Muscle of leg (tissue), 16 donors: ENCODE results near the gene YRDC. TPM values are rescaled to one million over a fixed set of nuclear protein-coding genes. Genes with fewer than 3 reads are reported as not detected.
A peak's percentile ranks its signal among the peaks of the same experiment; 100 is the strongest.

Source experiments
- DNase-seq: peaks from one replicate; pipeline ENCODE4 v3.0.0; 2013
- H3K27ac ChIP-seq: one replicate; pipeline ENCODE4 v1.5.1; 2013; ENCODE audit warnings: mild to moderate bottlenecking, low read length, control low read depth
- H3K27me3 ChIP-seq: one replicate; pipeline ENCODE4 v1.6.1; 2013; ENCODE audit warnings: low read length; ENCODE audit not compliant: control insufficient read depth, insufficient read depth
- H3K36me3 ChIP-seq: one replicate; pipeline ENCODE4 v1.6.1; 2013; ENCODE audit warnings: low read length; ENCODE audit not compliant: control insufficient read depth, insufficient read depth
- H3K4me1 ChIP-seq: one replicate; pipeline ENCODE4 v1.6.1; 2013; ENCODE audit warnings: low read length; ENCODE audit not compliant: control insufficient read depth, insufficient read depth
- H3K4me3 ChIP-seq: one replicate; pipeline ENCODE4 v1.5.1; 2013; ENCODE audit warnings: low read length, control low read depth
- H3K9me3 ChIP-seq: replicated peaks from 2 replicates; pipeline ENCODE4 v1.6.1; 2013; ENCODE audit warnings: low read depth, low read length; ENCODE audit not compliant: control insufficient read depth
- WGBS: methylation state at CpG from one replicate; pipeline ENCODE4 v1.1.5; 2013; ENCODE audit warnings: missing lambda C conversion rate; ENCODE audit not compliant: insufficient coverage; 5-methylcytosine and 5-hydroxymethylcytosine counted together
- long read RNA-seq, 11 donors: transcript quantifications; one replicate each; lab custom pipeline, GENCODE V29; 2026
- polyA plus RNA-seq, 8 donors: library from polyadenylated mRNA; unstranded; fragments of 120-200 nt; gene quantifications; one replicate each; pipeline versions ENCODE4 v1.2.1 to v1.2.3, GENCODE V29; 2013; ENCODE audit warnings: inconsistent platforms in 1 of 8, low replicate concordance in 1 of 8; ENCODE audit not compliant: insufficient read length in 8 of 8, insufficient read depth in 1 of 8
- total RNA-seq: library from RNA; stranded (reverse); fragments of 120-200 nt; gene quantifications from one replicate; pipeline ENCODE4 v1.2.4, GENCODE V29; 2013

The YRDC gene, protein sequence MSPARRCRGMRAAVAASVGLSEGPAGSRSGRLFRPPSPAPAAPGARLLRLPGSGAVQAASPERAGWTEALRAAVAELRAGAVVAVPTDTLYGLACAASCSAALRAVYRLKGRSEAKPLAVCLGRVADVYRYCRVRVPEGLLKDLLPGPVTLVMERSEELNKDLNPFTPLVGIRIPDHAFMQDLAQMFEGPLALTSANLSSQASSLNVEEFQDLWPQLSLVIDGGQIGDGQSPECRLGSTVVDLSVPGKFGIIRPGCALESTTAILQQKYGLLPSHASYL
- total RNA-seq: 6.7 TPM
- polyA plus RNA-seq: 1 to 10 TPM; 6.3 to 9.6 (median 7.5) TPM
- long read RNA-seq, donor 1, partial matches to known transcripts: 0 of 2 reads
- long read RNA-seq, donor 1, other reads (novel, unspliced or antisense): 0 of 2 reads
- long read RNA-seq, donor 2, partial matches to known transcripts: 0 of 2 reads
- long read RNA-seq, donor 2, other reads (novel, unspliced or antisense): 0 of 2 reads
- long read RNA-seq, donor 3, transcript YRDC-201 (5 exons, 1,826 nt): major isoform, 7 of 7 reads
- long read RNA-seq, donor 3, partial matches to known transcripts: 0 of 7 reads
- long read RNA-seq, donor 3, other reads (novel, unspliced or antisense): 0 of 7 reads
- long read RNA-seq, donor 4, transcript YRDC-201 (5 exons, 1,826 nt): major isoform, 6 of 6 reads
- long read RNA-seq, donor 4, partial matches to known transcripts: 0 of 6 reads
- long read RNA-seq, donor 4, other reads (novel, unspliced or antisense): 0 of 6 reads
- long read RNA-seq, donor 5, transcript YRDC-201 (5 exons, 1,826 nt): major isoform, 12 of 12 reads
- long read RNA-seq, donor 5, partial matches to known transcripts: 0 of 12 reads
- long read RNA-seq, donor 5, other reads (novel, unspliced or antisense): 0 of 12 reads
- long read RNA-seq, donor 6, transcript YRDC-201 (5 exons, 1,826 nt): major isoform, 8 of 8 reads
- long read RNA-seq, donor 6, partial matches to known transcripts: 0 of 8 reads
- long read RNA-seq, donor 6, other reads (novel, unspliced or antisense): 0 of 8 reads
- long read RNA-seq, donor 7, transcript YRDC-201 (5 exons, 1,826 nt): major isoform, 5 of 179 reads
- long read RNA-seq, donor 7, partial matches to known transcripts: 120 of 179 reads
- long read RNA-seq, donor 7, other reads (novel, unspliced or antisense): 54 of 179 reads
- long read RNA-seq, donor 8, partial matches to known transcripts: 0 of 3 reads
- long read RNA-seq, donor 8, other reads (novel, unspliced or antisense): 0 of 3 reads
- long read RNA-seq, donor 9, transcript YRDC-201 (5 exons, 1,826 nt): major isoform, 6 of 11 reads
- long read RNA-seq, donor 9, partial matches to known transcripts: 5 of 11 reads
- long read RNA-seq, donor 9, other reads (novel, unspliced or antisense): 0 of 11 reads
- long read RNA-seq, donor 10, transcript YRDC-201 (5 exons, 1,826 nt): major isoform, 12 of 20 reads
- long read RNA-seq, donor 10, partial matches to known transcripts: 8 of 20 reads
- long read RNA-seq, donor 10, other reads (novel, unspliced or antisense): 0 of 20 reads
- long read RNA-seq, donor 11, partial matches to known transcripts: 0 of 1 reads
- long read RNA-seq, donor 11, other reads (novel, unspliced or antisense): 0 of 1 reads

DNA sequence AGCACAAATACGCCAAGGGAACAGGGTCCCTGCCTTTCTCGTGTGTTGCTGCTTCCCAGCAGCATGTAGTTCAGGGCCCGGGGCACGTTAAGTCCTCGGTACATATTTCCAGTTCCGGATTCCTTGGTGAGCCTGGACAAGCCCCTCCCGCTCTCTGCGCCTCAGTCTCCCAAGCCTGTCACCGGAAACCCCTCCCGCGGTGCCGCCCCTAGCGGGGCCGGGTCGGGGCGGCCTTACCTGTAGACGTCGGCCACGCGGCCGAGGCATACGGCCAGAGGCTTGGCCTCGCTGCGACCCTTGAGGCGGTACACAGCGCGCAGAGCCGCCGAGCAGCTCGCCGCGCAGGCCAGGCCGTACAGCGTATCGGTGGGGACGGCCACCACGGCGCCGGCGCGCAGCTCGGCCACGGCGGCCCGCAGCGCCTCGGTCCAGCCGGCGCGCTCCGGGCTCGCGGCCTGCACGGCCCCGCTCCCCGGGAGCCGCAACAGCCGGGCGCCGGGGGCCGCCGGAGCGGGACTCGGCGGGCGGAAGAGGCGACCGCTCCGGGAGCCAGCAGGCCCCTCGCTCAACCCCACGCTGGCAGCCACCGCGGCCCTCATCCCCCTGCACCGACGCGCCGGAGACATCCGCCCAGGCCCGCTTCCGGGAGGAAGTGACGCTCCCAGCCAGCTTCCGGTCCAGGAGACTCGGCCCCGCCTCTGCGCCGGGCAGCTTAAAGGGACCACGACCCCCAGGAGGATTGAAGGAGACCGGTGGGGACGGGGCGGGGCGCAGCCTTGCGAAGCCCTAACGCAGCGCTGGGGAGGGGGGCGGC lies at the start of gene YRDC, which contains the start of gene C1orf122:
TSS of gene YRDC (minus strand) at position 654 of the 814 bp plus-strand sequence. CDS start at position 626, 28 bp downstream.
TSS of gene C1orf122 (plus strand) at position 236 of the 814 bp plus-strand sequence. CDS start 615 bp downstream, outside the sequence.
- peak; percentile 97 for DNase-seq
- H3K4me1 ChIP-seq: peaks cover 22% of the 10 kb centered on the region
- peaks cover 45% of the 10 kb centered on the region for H3K36me3 ChIP-seq
- no peaks in the 10 kb centered on the region for H3K27me3 ChIP-seq
- under 1% methylated on average over 95 of the region's 95 CpGs for WGBS
- H3K4me3 ChIP-seq: peak within 1 kb of the TSS; percentile 84
- H3K27ac ChIP-seq: peak within 1 kb of the TSS; percentile 94
- no peaks in the 10 kb centered on the region for H3K9me3 ChIP-seq

GRCh38 chr1:37854406-37854805 lies 46.4 kb upstream of the YRDC start:
- H3K27ac ChIP-seq: no peak overlapping the region
- no peak overlapping the region for H3K4me3 ChIP-seq
- no peak for DNase-seq
- no peaks in the 10 kb centered on the region for H3K9me3 ChIP-seq
- H3K4me1 ChIP-seq: peaks cover 4% of the 10 kb centered on the region
- H3K36me3 ChIP-seq: peaks cover 22% of the 10 kb centered on the region
- no peaks in the 10 kb centered on the region for H3K27me3 ChIP-seq
- 97% methylated on average over 4 of the region's 6 CpGs for WGBS

DNA sequence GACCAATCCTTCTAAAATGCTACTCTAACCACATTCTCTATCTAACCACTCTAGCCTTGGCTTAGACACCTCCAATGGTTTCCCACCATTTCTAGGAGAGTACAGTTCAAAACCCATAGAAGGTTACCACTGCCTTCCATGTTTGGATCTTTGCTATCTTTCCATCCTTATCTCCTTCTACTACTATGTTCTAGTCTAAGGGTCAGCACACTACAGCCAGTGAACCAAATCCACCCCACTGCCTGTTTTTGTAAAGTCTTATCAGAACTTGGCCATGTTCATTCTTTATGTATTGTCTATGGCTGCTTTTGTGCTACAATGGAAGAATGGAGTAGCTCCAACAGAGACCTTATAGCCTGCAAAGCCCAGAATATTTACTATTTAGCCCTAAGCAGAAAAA lies 45.1 kb upstream of the YRDC start:
- Histone ChIP-seq H3K9me3 (no peaks in the 10 kb centered on the region), H3K27me3 (no peaks in the 10 kb centered on the region), H3K36me3 (peaks cover 22% of the 10 kb centered on the region), H3K4me3 (no peak overlapping the region), H3K27ac (no peak overlapping the region), H3K4me1 (no peaks in the 10 kb centered on the region)
- no peak for DNase-seq

- DNase-seq: no peak
- Histone ChIP-seq H3K36me3 (peaks cover 15% of the 10 kb centered on the region), H3K4me3 (no peak overlapping the region), H3K27ac (no peak overlapping the region), H3K4me1 (no peaks in the 10 kb centered on the region), H3K27me3 (no peaks in the 10 kb centered on the region), H3K9me3 (no peaks in the 10 kb centered on the region)
- 84% methylated on average over 2 of the region's 2 CpGs for WGBS
Observed at GRCh38 chr1:37851782-37852210, 43.8 kb upstream of the YRDC start.

- no peak overlapping the region for H3K4me3 ChIP-seq
- H3K9me3 ChIP-seq: no peaks in the 10 kb centered on the region
- no peaks in the 10 kb centered on the region for H3K4me1 ChIP-seq
- peak overlapping the region; percentile 20 for H3K27ac ChIP-seq
- DNase-seq: no peak
- H3K36me3 ChIP-seq: peaks cover 15% of the 10 kb centered on the region
- no peaks in the 10 kb centered on the region for H3K27me3 ChIP-seq
Observed at GRCh38 chr1:37851262-37851661, 43.3 kb upstream of the YRDC start.

GRCh38 chr1:37850352-37850955 lies 42.4 kb upstream of the YRDC start:
- Histone ChIP-seq H3K4me3 (no peak overlapping the region), H3K9me3 (no peaks in the 10 kb centered on the region), H3K4me1 (no peaks in the 10 kb centered on the region), H3K27me3 (no peaks in the 10 kb centered on the region), H3K36me3 (peaks cover 14% of the 10 kb centered on the region), H3K27ac (no peak overlapping the region)
- WGBS: 100% methylated on average over 1 of the region's 6 CpGs
- no peak for DNase-seq

GRCh38 chr1:37849480-37849879 lies 41.5 kb upstream of the YRDC start:
- Histone ChIP-seq H3K36me3 (peaks cover 7% of the 10 kb centered on the region), H3K4me3 (no peak overlapping the region), H3K4me1 (no peaks in the 10 kb centered on the region), H3K9me3 (no peaks in the 10 kb centered on the region), H3K27ac (no peak overlapping the region), H3K27me3 (no peaks in the 10 kb centered on the region)
- no CpG with 5 or more reads among the region's 3 CpGs for WGBS
- DNase-seq: no peak

DNA sequence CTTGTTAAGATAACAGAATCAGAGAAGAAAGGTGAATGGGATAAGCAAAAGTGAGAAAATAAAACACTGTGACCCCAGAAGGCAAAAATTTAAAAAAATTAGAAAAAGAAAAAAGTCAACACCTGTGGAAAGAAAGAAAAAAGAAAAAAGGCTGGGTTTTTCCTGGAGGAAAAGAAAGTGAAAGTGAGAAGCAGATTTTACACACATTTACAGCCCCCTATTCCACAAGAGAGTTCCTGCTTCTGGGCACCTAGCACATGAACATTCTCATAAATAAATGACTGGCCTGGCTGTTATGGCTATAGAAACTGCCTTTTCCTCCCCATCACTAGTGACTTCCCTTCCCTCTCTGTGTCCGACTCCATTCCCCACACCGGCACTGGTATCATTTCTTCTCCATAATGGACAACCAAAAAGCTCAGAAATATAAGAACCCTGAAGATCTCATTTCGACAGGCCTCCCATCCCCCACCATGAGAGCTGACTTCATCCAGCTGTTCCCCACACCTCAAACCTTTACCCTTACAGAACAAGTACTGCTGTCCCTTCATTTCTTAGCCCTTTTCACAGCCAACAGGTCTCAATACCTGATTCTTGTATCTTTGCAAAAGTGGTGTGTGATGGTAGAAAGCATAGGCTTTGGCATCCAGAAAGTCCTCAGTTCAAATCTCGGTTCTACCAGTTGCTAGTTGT lies 38.8 kb upstream of the YRDC start:
- H3K4me1 ChIP-seq: no peaks in the 10 kb centered on the region
- DNase-seq: no peak
- WGBS: 89% methylated on average over 3 of the region's 4 CpGs
- H3K4me3 ChIP-seq: no peak overlapping the region
- no peaks in the 10 kb centered on the region for H3K27me3 ChIP-seq
- peaks cover 3% of the 10 kb centered on the region for H3K36me3 ChIP-seq
- no peaks in the 10 kb centered on the region for H3K9me3 ChIP-seq
- H3K27ac ChIP-seq: no peak overlapping the region
